K562 (cell line): ENCODE data around the gene HEBP1. TPM values are rescaled to one million over a fixed set of nuclear protein-coding genes. Genes with fewer than 3 reads are reported as not detected.

Experiments
- ATAC-seq: fragments of 200-7000 bp; cut with Tn5 transposase; 3 replicates; pipeline ENCODE4 v1.9.1; 2020; ENCODE audit warnings: moderate library complexity
- BruUV-seq: library from RNA; stranded (reverse); fragments of 400-500 nt; replicated peaks from 2 replicates; lab custom pipeline; 2021; lab: Mats Ljungman, UMichigan
- CTCF ChIA-PET: fragments of 300-600 bp; formaldehyde crosslinking; extraction: SDS; loops from one replicate; lab custom pipeline; 2021; ENCODE audit warnings: low intra/inter-chr PET ratio; lab: Yijun Ruan, JAX
- POLR2A ChIA-PET: fragments of 300-600, 350-650 bp; sonication (Branson Sonifier 250); formaldehyde crosslinking; extraction: SDS; loops from one replicate; lab custom pipeline; 2021; ENCODE audit warnings: antibody characterized with exemption, inconsistent platforms; lab: Yijun Ruan, JAX
- DNase-seq, 4 experiments: peaks; one replicate each; pipeline versions ENCODE4 v3.0.0 to v3.0.0-alpha.2; 2011 to 2018; ENCODE audit warnings: low spot score in 3 of 4, mixed read lengths in 3 of 4; ENCODE audit errors: extremely low read depth in 1 of 4
- FAIRE-seq: peaks from 2 replicates; lab custom pipeline; 2011; peaks lifted over from hg19 to GRCh38; lab: Jason Lieb, UNC
- H2AFZ ChIP-seq: 2 replicates; pipeline ENCODE4 v1.6.0; 2011; ENCODE audit warnings: low read depth, low read length, control low read depth, inconsistent platforms
- H3K27ac ChIP-seq: fragments of 200-600 bp; 3 replicates; pipeline ENCODE4 v1.8.0; 2011; ENCODE audit warnings: low read depth, mild to moderate bottlenecking, control low read depth, inconsistent platforms, low read length, moderate library complexity, mixed read lengths; ENCODE audit errors: extremely low read depth
- H3K27me3 ChIP-seq, 2 experiments: fragments of 300-600 bp in 1 of 2; 2 replicates in 1 of 2; 3 replicates in 1 of 2; pipeline versions ENCODE4 v1.6.0 to v1.8.0; 2011; ENCODE audit warnings: inconsistent platforms in 2 of 2, low read length in 2 of 2, mild to moderate bottlenecking in 1 of 2, mixed read lengths in 1 of 2, moderate library complexity in 1 of 2; ENCODE audit not compliant: control insufficient read depth in 2 of 2, insufficient read depth in 2 of 2
- H3K36me3 ChIP-seq: fragments of 300-600 bp; 3 replicates; pipeline ENCODE4 v1.8.0; 2011; ENCODE audit warnings: mild to moderate bottlenecking, low read length, inconsistent platforms; ENCODE audit not compliant: control insufficient read depth, insufficient read depth
- H3K4me1 ChIP-seq, 2 experiments: fragments of 200-600 bp in 1 of 2; replicated peaks in 1 of 2; 2 replicates in 1 of 2; 3 replicates in 1 of 2; pipeline versions ENCODE4 v1.5.1 to v1.8.0; 2011; ENCODE audit warnings: inconsistent platforms in 2 of 2, low read length in 2 of 2, mild to moderate bottlenecking in 1 of 2, mixed read lengths in 1 of 2, moderate library complexity in 1 of 2; ENCODE audit not compliant: control insufficient read depth in 2 of 2, insufficient read depth in 2 of 2
- H3K4me2 ChIP-seq: 2 replicates; pipeline ENCODE4 v1.6.1; 2011; ENCODE audit warnings: low read length, control low read depth, inconsistent platforms, mixed read lengths; ENCODE audit not compliant: insufficient read depth
- H3K4me3 ChIP-seq: fragments of 200-600 bp; sonication (generic), shearing (Covaris generic); 2 replicates; pipeline ENCODE4 v1.5.1; 2016; ENCODE audit warnings: control low read depth, inconsistent platforms
- H3K79me2 ChIP-seq: fragments of 200-600 bp; 3 replicates; pipeline ENCODE4 v1.8.0; 2011; ENCODE audit warnings: low read length, inconsistent platforms; ENCODE audit not compliant: control insufficient read depth, insufficient read depth
- H3K9ac ChIP-seq, 2 experiments: 2 replicates each; pipeline versions ENCODE4 v1.6.0 to v1.6.1; 2011; ENCODE audit warnings: low read depth in 2 of 2, low read length in 2 of 2, control low read depth in 1 of 2, inconsistent platforms in 1 of 2, mild to moderate bottlenecking in 1 of 2, mixed read lengths in 1 of 2; ENCODE audit not compliant: insufficient read depth in 1 of 2
- H3K9me1 ChIP-seq: one replicate; pipeline ENCODE4 v1.6.0; 2011; ENCODE audit warnings: inconsistent platforms, mild to moderate bottlenecking, low read length, moderate library complexity; ENCODE audit not compliant: control insufficient read depth, insufficient read depth
- H3K9me3 ChIP-seq: replicated peaks from 2 replicates; pipeline ENCODE4 v1.5.1; 2011; ENCODE audit warnings: low read depth, low read length, inconsistent platforms; ENCODE audit not compliant: control insufficient read depth, insufficient read depth
- H4K20me1 ChIP-seq: replicated peaks from 2 replicates; pipeline ENCODE4 v1.6.1; 2011; ENCODE audit warnings: low read length, inconsistent platforms, mixed read lengths; ENCODE audit not compliant: control insufficient read depth, insufficient read depth
- CEBPZ ChIP-seq: fragments of 150-350 bp; IDR thresholded peaks from 2 replicates; pipeline ENCODE4 v1.6.1; 2014; ENCODE audit warnings: low read depth, mild to moderate bottlenecking, low read length, borderline replicate concordance
- E2F6 ChIP-seq, 2 experiments: IDR thresholded peaks; 2 replicates each; pipeline ENCODE4 v1.6.1; 2011; ENCODE audit warnings: borderline replicate concordance in 1 of 2, control low read depth in 1 of 2, low read depth in 1 of 2, low read length in 1 of 2, mild to moderate bottlenecking in 1 of 2, mixed read lengths in 1 of 2, moderate library complexity in 1 of 2; ENCODE audit not compliant: insufficient read depth in 1 of 2, insufficient read length in 1 of 2, poor library complexity in 1 of 2, severe bottlenecking in 1 of 2; ENCODE audit errors: extremely low read depth in 1 of 2
- JUNB ChIP-seq: fragments of 450-650 bp; formaldehyde crosslinking; conservative IDR thresholded peaks from 2 replicates; pipeline ENCODE4 v1.4.0; 2020; ENCODE audit warnings: mild to moderate bottlenecking
- KDM4B ChIP-seq, 2 experiments: fragments of 450-650 bp in 1 of 2; sonication (generic) in 1 of 2; IDR thresholded peaks; 2 replicates each; pipeline ENCODE4 v1.6.1; 2016 to 2017; ENCODE audit warnings: borderline replicate concordance in 2 of 2, antibody characterized with exemption in 1 of 2, low read depth in 1 of 2, mild to moderate bottlenecking in 1 of 2
- KHSRP ChIP-seq: fragments of 450-650 bp; IDR thresholded peaks from 2 replicates; pipeline ENCODE4 v1.6.1; 2017
- SIN3B ChIP-seq: fragments of 450-650 bp; IDR thresholded peaks from 2 replicates; pipeline ENCODE4 v1.6.1; 2017; ENCODE audit warnings: low read depth, mild to moderate bottlenecking, moderate library complexity
- TAF9B ChIP-seq: fragments of 450-650 bp; IDR thresholded peaks from 2 replicates; pipeline ENCODE4 v1.6.1; 2018; ENCODE audit warnings: mild to moderate bottlenecking; ENCODE audit not compliant: partially characterized antibody
- THRAP3 ChIP-seq: fragments of 450-650 bp; IDR thresholded peaks from 2 replicates; pipeline ENCODE4 v1.6.1; 2016; ENCODE audit warnings: mild to moderate bottlenecking, inconsistent platforms, borderline replicate concordance
- WGBS: fragments of 100-300 bp; shearing (Covaris generic); methylation state at CpG from one replicate; pipeline ENCODE4 v1.1.6; 2016; ENCODE audit warnings: low coverage, mixed read lengths; ENCODE audit not compliant: insufficient coverage; ENCODE audit errors: missing lambda C conversion rate; 5-methylcytosine and 5-hydroxymethylcytosine counted together
- in situ Hi-C: fragments of 300-500 bp; cut with MboI; formaldehyde crosslinking; loops from 4 replicates; pipeline ENCODE4 v1.15.0; 2018; ENCODE audit warnings: inconsistent platforms, mixed read lengths
- intact Hi-C: fragments of 100-400 bp; cut with micrococcal nuclease; formaldehyde crosslinking; loops from 2 replicates; pipeline ENCODE4 v1.14.2; 2022
- polyA plus RNA-seq, 8 experiments: library from polyadenylated mRNA; depleted of rRNA in 4 of 8; stranded (reverse) in 5 of 8; unstranded in 3 of 8; fragments of >200 nt; fragmentation: Nextera tagmentation in 2 of 8; fragmentation: Illumina TruSeq in 1 of 8; extraction: Ambion mirVana in 2 of 8; extraction: Trizol in 1 of 8; gene quantifications; 2 replicates each; pipeline versions ENCODE4 v1.2.1 to v1.2.3, GENCODE V29; 2011 to 2014; ENCODE audit warnings: inconsistent platforms in 1 of 8, missing spikeins in 1 of 8
- total RNA-seq, 7 experiments: library from RNA; depleted of rRNA in 6 of 7; stranded (reverse); fragments of >200 nt in 6 of 7; fragmentation: Illumina TruSeq in 2 of 7; extraction: Trizol in 2 of 7; gene quantifications; 2 replicates each; pipeline versions ENCODE4 v1.2.1 to v1.2.3, GENCODE V29; 2011 to 2021; ENCODE audit warnings: low replicate concordance in 1 of 7
- TF ChIP-seq, protein P1 (sequence below): fragments of 250-450 bp; sonication (Bioruptor Pico); IDR thresholded peaks from 2 replicates; pipeline ENCODE4 v1.9.0; 2021; ENCODE audit warnings: mild to moderate bottlenecking
- TF ChIP-seq, protein P2 (sequence below): fragments of 250-450 bp; sonication (Bioruptor Pico); IDR thresholded peaks from 2 replicates; pipeline ENCODE4 v1.5.0; 2020; ENCODE audit warnings: mild to moderate bottlenecking, borderline replicate concordance

Gene HEBP1
- total and polyA plus RNA-seq, 9 of the 15 experiments (the other 6 are each of a cell fraction or from before 2014, with no cell fraction given) = 1.1 to 10.1 (median 2.4) TPM

- H3K4me1 ChIP-seq = no peaks in the 10 kb centered on the region
- no TSS peak for BruUV-seq
- no peak overlapping the region for H2AFZ ChIP-seq
- intact Hi-C loops = no loop called here
- in situ Hi-C loops = no loop called here
- no peak overlapping the region for H3K27ac ChIP-seq
- ATAC-seq (no peak), DNase-seq (no peak), FAIRE-seq (no peak)
- H3K4me2 ChIP-seq = no peak overlapping the region
- peaks cover 16% of the 10 kb centered on the region; the same call in 2 of the 3 replicates for H3K36me3 ChIP-seq
- H3K27me3 ChIP-seq = no peaks in the 10 kb centered on the region
- H3K9ac ChIP-seq = no peak overlapping the region
- no peaks in the 10 kb centered on the region for H3K9me3 ChIP-seq
- POLR2A ChIA-PET = no interaction called here
- H3K4me3 ChIP-seq = no peak overlapping the region
- H3K9me1 ChIP-seq = no peaks in the 10 kb centered on the region
- WGBS = 100% methylated on average over 1 of the region's 5 CpGs
- TF ChIP-seq TAF9B (no peak), KDM4B (IDR thresholded peaks at IDR 0.05; ENCODE audit: borderline replicate concordance in 2 of 2, low read depth in 1 of 2) (no peak), JUNB (CRISPR knock-in tag) (no peak), E2F6 (IDR thresholded peaks at IDR 0.05; ENCODE audit: borderline replicate concordance in 1 of 2, extremely low read depth in 1 of 2, insufficient read depth in 1 of 2, insufficient read length in 1 of 2, low read depth in 1 of 2, low read length in 1 of 2, poor library complexity in 1 of 2, severe bottlenecking in 1 of 2) (no peak), SIN3B (no peak), KHSRP (no peak), CEBPZ (no peak), THRAP3 (no peak)
- TF ChIP-seq, protein P1, sequence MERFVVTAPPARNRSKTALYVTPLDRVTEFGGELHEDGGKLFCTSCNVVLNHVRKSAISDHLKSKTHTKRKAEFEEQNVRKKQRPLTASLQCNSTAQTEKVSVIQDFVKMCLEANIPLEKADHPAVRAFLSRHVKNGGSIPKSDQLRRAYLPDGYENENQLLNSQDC (CRISPR knock-in tag) = no peak
- TF ChIP-seq, protein P2, sequence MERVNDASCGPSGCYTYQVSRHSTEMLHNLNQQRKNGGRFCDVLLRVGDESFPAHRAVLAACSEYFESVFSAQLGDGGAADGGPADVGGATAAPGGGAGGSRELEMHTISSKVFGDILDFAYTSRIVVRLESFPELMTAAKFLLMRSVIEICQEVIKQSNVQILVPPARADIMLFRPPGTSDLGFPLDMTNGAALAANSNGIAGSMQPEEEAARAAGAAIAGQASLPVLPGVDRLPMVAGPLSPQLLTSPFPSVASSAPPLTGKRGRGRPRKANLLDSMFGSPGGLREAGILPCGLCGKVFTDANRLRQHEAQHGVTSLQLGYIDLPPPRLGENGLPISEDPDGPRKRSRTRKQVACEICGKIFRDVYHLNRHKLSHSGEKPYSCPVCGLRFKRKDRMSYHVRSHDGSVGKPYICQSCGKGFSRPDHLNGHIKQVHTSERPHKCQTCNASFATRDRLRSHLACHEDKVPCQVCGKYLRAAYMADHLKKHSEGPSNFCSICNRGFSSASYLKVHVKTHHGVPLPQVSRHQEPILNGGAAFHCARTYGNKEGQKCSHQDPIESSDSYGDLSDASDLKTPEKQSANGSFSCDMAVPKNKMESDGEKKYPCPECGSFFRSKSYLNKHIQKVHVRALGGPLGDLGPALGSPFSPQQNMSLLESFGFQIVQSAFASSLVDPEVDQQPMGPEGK (CRISPR knock-in tag) = no peak
- no peaks in the 10 kb centered on the region for H3K79me2 ChIP-seq
- CTCF ChIA-PET = interaction anchor here (0.6 kb wide), 1 partner anchor 12 kb away, joined by 3 read pairs; no protein-coding TSS in a partner anchor
- no peaks in the 10 kb centered on the region for H4K20me1 ChIP-seq
Measured at GRCh38 chr12:12987421-12987820, 12.6 kb downstream of the HEBP1 start.
